HG03139 (cell line): Measurements from ENCODE around the gene LY86.

ENCODE experiments used
- ATAC-seq: cut with Tn5 transposase; IDR thresholded peaks from one replicate; pipeline ENCODE4 v1.9.1; 2021; ENCODE audit not compliant: unreplicated experiment

Gene LY86

DNA sequence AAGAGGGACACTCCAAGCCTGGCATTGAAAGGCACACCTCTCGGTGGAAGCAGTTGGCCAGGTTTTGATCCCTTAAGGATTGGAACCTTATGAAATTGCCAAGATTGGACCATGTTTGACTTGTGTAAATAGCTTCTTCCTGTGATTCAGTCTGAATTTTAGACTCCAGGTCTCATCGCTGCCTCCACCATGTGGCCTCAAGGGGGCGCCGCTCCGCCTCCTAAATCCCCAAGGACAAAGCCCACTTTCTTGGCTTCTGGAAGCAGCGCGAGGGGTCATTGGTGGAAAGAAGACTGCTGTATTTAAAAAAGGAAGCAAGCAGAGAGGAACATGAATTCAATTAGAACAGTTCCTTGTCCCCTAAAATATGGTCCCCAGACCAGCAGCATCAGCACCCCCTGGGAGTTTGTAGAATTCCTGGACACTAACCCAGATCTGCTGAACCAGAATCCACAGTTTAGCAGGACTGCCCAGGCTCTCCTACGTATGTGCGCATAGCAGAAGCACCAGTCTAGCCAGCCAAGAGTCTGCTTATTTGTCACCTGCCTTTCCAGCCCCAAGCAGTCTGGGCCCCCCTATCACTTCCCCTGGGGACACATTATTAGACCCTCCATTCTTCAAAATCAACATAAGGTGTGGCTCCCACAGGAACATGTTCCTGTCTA lies 108.5 kb downstream of the LY86 start:
- no peak for ATAC-seq

DNA sequence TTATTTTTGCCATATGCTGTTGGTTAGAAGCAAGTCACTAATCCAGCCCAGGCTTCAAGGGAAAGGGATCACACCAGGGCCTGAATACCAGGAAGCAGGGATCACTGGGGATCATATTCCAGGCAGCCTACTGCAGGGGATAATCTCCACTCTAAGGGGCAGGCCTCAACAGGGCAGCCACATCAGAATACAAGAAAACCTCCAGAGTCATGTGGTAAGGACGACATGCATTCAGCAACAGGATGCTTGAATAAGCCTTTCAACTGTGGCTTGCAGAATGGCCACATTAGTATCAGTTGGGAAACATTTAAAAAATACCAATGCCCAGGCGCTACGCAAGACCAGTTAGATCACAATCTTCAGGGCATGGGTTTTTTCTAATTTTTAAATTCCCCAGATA lies 109.1 kb downstream of the LY86 start:
- ATAC-seq: no peak

GRCh38 chr6:6699741-6700367 lies 111.3 kb downstream of the LY86 start:
- ATAC-seq: no peak

DNA sequence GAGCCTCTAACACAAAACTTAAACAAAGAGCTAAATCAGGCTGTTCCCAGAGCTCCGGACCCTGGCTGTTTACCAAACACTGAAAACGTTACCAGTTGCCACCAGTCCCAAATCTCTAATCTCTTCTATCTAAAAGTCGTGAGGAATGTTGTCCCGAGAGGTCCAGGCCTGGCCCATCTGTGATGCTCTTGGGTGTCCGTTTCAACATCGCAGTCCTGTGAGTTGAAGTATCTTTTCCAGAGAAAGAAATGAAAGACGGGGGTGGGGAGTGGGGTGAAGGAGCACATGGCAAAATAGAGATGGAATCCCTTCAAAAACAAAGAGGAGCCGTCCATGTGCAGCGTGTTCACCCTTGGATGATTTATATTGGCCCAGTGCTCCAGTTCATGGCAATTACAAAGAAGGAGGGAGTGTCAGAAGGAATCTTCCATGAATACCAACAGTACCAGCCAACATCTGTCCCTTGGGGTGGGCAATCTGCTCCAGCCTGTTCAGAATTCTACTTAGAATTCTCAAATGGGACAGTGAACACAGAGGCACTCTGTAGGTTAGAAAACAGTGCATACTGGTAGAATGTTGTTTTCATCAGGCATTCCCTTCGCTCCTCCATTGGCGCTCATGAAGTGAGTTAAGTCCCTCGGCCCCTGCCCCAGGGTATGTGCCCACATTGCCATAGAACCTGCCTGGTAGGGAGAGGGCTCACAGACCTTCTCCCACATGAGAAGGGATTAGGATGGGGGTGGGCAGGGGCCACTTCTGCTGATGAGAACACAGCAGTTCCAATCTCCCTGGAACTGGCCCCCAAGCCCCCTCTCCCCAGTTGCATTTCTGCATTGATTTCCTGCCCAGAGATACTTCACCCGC lies 112.1 kb downstream of the LY86 start:
- ATAC-seq: no peak

- ATAC-seq: no peak
These were observed 113.3 kb downstream of the LY86 start for GRCh38 chr6:6701864-6702263.

DNA sequence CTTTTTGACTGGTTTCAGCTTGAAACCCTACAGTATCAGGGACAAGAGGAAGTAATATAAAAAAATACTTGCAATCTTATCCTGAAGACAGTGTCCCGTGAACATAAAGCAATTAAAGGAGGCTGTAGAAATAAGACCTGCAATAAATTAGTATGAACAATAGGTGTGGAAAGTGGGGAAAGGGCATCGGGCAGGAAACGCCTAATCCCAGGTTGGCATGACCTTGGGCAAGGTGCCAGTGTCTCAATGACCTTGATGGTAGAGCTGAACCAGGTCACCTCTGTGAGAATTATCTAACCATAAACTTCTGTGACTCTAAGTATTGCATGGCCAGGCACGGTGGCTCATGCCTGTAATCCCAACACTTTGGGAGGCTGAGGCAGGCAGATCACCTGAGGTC lies 115.2 kb downstream of the LY86 start:
- ATAC-seq: no peak
